Activated naive CD8-positive, alpha-beta T cell treated with anti-CD3 and anti-CD28 coated beads, Interleukin-2, amount 10 ng/mL, durations not matched to agents 7 days and 5 days (primary cell): ENCODE measurements around the gene PSG4. TPM values are rescaled to one million over a fixed set of nuclear protein-coding genes. Genes with fewer than 3 reads are reported as not detected.
"Not testable (repeated sequence)": the region's sequence is repeated elsewhere in the genome, so short reads cannot be mapped to it uniquely, and the experiment has no call there.

ENCODE experiments used
- ATAC-seq: fragments of 150-1000 bp; cut with Tn5 transposase; one replicate; pipeline ENCODE4 v1.10.0; 2021; ENCODE audit warnings: low read depth, moderate library complexity
- POLR2A ChIA-PET: fragments of 350-600 bp; sonication (Branson Sonifier 250); formaldehyde crosslinking; loops from one replicate; lab custom pipeline; 2021; ENCODE audit warnings: antibody characterized with exemption; lab: Charles Lee
- DNase-seq: peaks from one replicate; pipeline ENCODE4 v3.0.0; 2021
- H3K27ac Mint-ChIP-seq: one replicate; pipeline ENCODE4 v1.8.0; 2022; ENCODE audit warnings: mild to moderate bottlenecking, mixed read lengths
- H3K27me3 Mint-ChIP-seq: one replicate; pipeline ENCODE4 v1.8.0; 2022; ENCODE audit warnings: mild to moderate bottlenecking, moderate library complexity, mixed read lengths
- H3K36me3 Mint-ChIP-seq: one replicate; pipeline ENCODE4 v1.8.0; 2021; ENCODE audit warnings: mild to moderate bottlenecking, mixed read lengths
- H3K4me1 Mint-ChIP-seq: one replicate; pipeline ENCODE4 v1.8.0; 2021; ENCODE audit warnings: mixed read lengths
- H3K4me3 Mint-ChIP-seq: one replicate; pipeline ENCODE4 v1.8.0; 2022; ENCODE audit warnings: mild to moderate bottlenecking, moderate library complexity, mixed read lengths
- H3K9me3 Mint-ChIP-seq: one replicate; pipeline ENCODE4 v1.8.0; 2021; ENCODE audit warnings: mixed read lengths
- total RNA-seq, 2 experiments: library from RNA; stranded (reverse); gene quantifications; one replicate each; pipeline ENCODE4 v1.2.3, GENCODE V29; 2021

The PSG4 gene
- total RNA-seq, 2 experiments from 2014 or later = not detected

DNA sequence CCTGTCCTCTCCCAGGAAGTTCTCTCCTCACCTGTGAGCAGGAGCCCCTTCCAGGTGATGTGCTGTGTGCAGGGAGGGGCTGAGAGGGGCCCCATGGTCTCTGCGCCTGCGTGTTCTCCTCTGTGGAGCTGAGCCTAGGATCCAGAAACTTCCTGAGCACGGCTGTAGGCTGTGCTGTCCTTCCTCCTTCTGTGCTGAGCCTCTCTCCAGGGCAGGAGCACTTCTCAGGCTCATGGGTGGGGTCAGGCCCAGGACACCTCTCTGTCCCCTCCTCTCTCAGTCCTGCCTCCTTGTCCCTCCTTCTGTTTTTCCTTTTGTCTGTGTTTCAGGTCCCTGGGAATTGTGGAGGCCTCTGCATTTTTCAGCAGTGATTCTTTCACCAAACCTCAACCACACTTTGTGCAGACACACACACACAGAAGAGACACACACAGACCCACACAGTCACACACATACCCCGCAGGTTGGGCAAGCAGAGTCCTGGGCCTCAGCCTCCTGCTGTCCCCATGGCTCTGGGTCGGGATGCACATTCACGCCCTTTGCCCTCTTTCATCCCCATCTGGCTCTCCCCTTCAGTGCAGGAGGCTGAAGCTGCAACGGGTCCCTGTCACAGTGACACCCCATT lies 19.0 kb downstream of the PSG4 start, which contains the start of gene PSG5:
PSG5 (minus strand) TSS at position 226 of the 625 bp plus-strand sequence; CDS start at position 95, 131 bp downstream.
- not testable (repeated sequence) for H3K27ac Mint-ChIP-seq, H3K4me3 Mint-ChIP-seq

DNA sequence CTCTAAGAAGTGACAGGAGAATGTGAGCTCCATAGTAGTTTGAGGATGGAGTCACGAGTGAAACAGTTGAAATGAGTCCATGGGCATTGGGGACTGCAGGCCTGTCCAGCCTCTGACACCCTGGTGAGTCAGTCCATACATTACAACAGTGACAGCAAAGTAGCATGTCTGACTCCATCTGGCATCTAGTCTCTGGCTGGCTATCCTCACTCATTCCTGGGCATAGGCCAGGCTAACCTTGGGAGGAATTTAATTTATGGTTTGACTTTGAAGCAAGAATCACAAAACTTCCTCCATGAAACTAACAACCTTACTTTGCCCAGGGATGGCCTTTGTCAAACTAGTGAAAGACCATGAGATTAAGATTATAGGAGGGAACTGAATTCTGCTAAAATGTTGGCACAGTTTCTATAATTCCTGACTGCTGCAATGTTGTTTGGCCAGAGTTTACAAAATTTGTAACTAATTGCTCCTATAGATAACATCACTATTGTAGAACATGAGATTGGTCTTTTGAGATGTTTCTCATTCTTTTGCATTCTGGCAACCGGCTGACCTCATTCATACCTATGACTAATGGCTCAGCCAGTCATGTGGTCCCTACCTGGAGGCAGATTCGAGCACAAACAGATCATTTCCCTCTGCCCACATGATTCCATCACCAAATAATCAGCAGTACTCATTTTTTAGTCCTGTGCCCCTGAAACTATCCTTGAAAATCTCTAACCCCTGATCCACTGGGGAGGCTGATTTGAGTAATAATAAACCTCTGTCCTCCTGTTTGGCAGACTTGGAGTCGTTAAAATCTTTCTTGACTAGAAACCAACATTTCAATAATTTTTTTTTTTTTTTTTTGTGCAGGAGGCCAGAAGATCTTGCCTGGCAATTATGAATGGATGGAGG lies 23.3 kb downstream of the PSG4 start:
- H3K36me3 Mint-ChIP-seq, H3K27ac Mint-ChIP-seq, H3K9me3 Mint-ChIP-seq, POLR2A ChIA-PET, H3K4me1 Mint-ChIP-seq, DNase-seq, H3K27me3 Mint-ChIP-seq, ATAC-seq, H3K4me3 Mint-ChIP-seq: not testable (repeated sequence)

More for the DNA sequence above, 19.0 kb downstream of the PSG4 start, which contains the start of gene PSG5:
- H3K4me1 Mint-ChIP-seq, ATAC-seq, H3K27me3 Mint-ChIP-seq, H3K9me3 Mint-ChIP-seq, POLR2A ChIA-PET, DNase-seq, H3K36me3 Mint-ChIP-seq: not testable (repeated sequence)

DNA sequence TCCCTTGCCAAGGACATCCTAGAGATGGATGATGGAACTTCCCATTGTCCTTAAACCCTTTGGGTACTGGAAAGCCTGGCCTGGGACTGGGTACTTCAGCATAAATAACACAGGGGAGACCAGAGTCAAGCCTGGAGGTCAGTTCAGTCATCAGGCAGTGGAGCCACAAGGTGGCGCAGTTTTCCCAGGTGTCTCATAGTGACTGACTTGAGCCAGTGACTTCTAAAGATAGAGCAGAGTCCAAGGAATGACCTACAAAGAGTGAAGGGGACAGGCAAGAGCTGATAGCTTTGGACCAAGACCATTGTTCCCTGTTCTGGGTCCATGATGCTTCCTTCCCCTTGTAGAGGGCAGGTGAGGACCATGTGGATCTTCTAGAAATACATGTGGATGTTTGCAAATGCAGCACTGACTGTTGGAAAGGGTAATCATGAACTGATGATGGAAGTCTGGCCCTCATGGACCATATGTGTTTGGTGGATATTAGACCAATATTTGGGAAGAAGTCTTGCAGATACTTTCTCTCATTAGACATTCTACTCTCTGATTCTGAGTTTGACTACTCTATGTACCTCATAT lies 25.8 kb downstream of the PSG4 start:
- H3K36me3 Mint-ChIP-seq, H3K27ac Mint-ChIP-seq, H3K9me3 Mint-ChIP-seq, POLR2A ChIA-PET, H3K27me3 Mint-ChIP-seq, DNase-seq, ATAC-seq, H3K4me1 Mint-ChIP-seq, H3K4me3 Mint-ChIP-seq: not testable (repeated sequence)

DNA sequence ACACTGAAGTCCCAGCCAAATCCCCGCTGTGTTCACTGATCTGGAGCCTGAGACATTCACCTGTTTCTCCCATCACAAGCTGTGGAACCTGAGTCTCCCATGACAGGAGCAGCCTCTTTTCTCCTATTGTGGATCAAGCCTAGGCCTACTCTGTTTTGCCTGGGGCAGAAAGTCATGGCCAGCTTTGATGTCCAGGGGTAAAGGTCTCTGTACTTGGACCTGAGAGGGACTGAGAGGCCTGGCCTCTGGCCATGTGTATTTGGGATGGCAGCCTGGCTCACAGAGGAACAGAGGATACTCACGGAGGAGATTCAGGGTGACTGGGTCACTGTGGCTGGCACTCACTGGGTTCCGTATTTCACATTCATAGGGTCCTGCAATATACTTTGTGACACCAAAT lies 26.9 kb downstream of the PSG4 start:
- ATAC-seq, H3K4me1 Mint-ChIP-seq, H3K4me3 Mint-ChIP-seq, H3K9me3 Mint-ChIP-seq, H3K36me3 Mint-ChIP-seq, POLR2A ChIA-PET, DNase-seq, H3K27me3 Mint-ChIP-seq, H3K27ac Mint-ChIP-seq: not testable (repeated sequence)

GRCh38 chr19:43165906-43166305 lies 39.5 kb downstream of the PSG4 start:
- H3K27ac Mint-ChIP-seq, H3K4me1 Mint-ChIP-seq, DNase-seq, H3K9me3 Mint-ChIP-seq, ATAC-seq, H3K36me3 Mint-ChIP-seq, H3K4me3 Mint-ChIP-seq, H3K27me3 Mint-ChIP-seq, POLR2A ChIA-PET: not testable (repeated sequence)

GRCh38 chr19:43163135-43163534 lies 42.3 kb downstream of the PSG4 start:
- DNase-seq, H3K36me3 Mint-ChIP-seq, H3K27ac Mint-ChIP-seq, POLR2A ChIA-PET, H3K9me3 Mint-ChIP-seq, H3K4me1 Mint-ChIP-seq, H3K27me3 Mint-ChIP-seq, H3K4me3 Mint-ChIP-seq, ATAC-seq: not testable (repeated sequence)

DNA sequence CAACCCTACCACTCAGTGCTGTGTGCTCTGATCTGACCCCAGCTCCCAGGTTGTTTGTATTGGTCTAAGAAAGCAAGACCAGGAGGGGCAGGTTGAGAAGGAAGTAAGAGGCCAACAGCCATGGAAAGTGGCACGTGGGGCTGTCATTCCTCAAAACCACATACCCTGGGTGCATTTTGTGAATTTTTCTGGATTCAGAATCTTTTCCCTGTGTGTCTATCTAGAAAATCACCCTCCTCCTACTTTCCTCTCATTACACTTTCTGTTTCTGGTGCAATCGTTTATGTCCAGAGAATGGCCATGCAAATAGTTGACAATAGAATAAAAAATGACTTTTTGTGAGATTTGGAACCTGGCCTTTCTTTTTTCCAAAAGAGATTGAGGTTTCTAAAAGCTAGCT lies 43.2 kb downstream of the PSG4 start:
- H3K4me3 Mint-ChIP-seq, H3K27ac Mint-ChIP-seq, H3K9me3 Mint-ChIP-seq, DNase-seq, POLR2A ChIA-PET, ATAC-seq, H3K36me3 Mint-ChIP-seq, H3K27me3 Mint-ChIP-seq, H3K4me1 Mint-ChIP-seq: not testable (repeated sequence)

DNA sequence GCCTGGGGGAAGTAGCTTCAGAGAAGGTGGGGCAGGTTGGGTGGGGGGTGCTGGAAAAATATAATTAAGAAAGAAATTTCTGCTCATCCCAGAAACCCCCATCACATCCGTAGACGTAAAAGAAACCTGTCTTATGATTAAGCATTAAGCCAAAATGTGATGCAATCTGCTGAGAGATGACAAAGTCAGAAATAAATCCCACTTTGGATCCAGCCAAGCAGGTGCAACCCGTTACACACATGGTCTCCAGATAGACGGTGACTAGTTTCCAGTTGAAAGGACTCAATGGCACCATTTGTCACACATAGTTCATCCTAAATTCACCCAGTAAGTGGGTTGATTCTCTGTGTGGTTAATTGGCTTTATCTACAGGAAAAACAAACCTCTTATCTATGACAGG lies 53.2 kb downstream of the PSG4 start:
- H3K4me3 Mint-ChIP-seq = no peak overlapping the region
- no peak for ATAC-seq
- POLR2A ChIA-PET = no interaction called here

GRCh38 chr19:43149788-43150187 lies 55.6 kb downstream of the PSG4 start:
- H3K36me3 Mint-ChIP-seq, H3K4me3 Mint-ChIP-seq, DNase-seq, ATAC-seq, H3K4me1 Mint-ChIP-seq, H3K9me3 Mint-ChIP-seq, POLR2A ChIA-PET, H3K27ac Mint-ChIP-seq, H3K27me3 Mint-ChIP-seq: not testable (repeated sequence)

More for the DNA sequence above, 53.2 kb downstream of the PSG4 start:
- H3K27me3 Mint-ChIP-seq = peaks cover 3% of the 10 kb centered on the region
- DNase-seq = no peak
- H3K4me1 Mint-ChIP-seq = no peaks in the 10 kb centered on the region
- no peak overlapping the region for H3K27ac Mint-ChIP-seq
- H3K36me3 Mint-ChIP-seq = no peaks in the 10 kb centered on the region
- no peaks in the 10 kb centered on the region for H3K9me3 Mint-ChIP-seq

DNA sequence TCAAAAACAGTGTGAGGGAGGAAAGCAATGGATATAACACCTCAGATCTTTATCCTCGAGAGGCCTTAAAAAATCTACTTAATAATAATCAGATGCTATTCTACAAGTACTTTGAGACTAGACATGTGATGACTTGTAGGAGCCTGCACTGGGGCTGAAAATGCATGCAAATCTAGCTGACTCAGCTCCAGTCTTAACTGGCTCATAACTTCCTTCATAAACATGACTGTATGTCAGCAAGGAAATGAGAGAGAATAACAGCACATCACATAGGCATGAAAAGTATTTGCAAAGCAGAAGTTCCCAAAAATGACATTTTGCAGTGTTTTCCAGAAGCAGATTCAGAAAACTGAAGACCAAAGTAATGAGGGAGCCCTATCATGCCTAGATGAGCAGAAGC lies 57.2 kb downstream of the PSG4 start:
- no peak overlapping the region for H3K4me3 Mint-ChIP-seq
- no peak for DNase-seq
- peaks cover 3% of the 10 kb centered on the region for H3K9me3 Mint-ChIP-seq
- H3K27me3 Mint-ChIP-seq = peaks cover 3% of the 10 kb centered on the region
- POLR2A ChIA-PET = no interaction called here
- ATAC-seq = no peak
- no peaks in the 10 kb centered on the region for H3K36me3 Mint-ChIP-seq
- no peaks in the 10 kb centered on the region for H3K4me1 Mint-ChIP-seq
- H3K27ac Mint-ChIP-seq = no peak overlapping the region

Other genes starting within 250 kb of the PSG4 start
- gene PSG11, start 179.2 kb downstream of the PSG4 start, total RNA-seq = not detected
- not detected for gene PSG2, start 122.9 kb downstream of the PSG4 start, total RNA-seq
- not detected for gene PSG5, start 19.1 kb downstream of the PSG4 start, total RNA-seq
- not detected for gene PSG9, start 63.9 kb upstream of the PSG4 start, total RNA-seq
- gene CD177, start 148.0 kb upstream of the PSG4 start, total RNA-seq = not detected
- gene TEX101, start 209.3 kb upstream of the PSG4 start, total RNA-seq = not detected